Hematopoietic multipotent progenitor cell treated with erythropoietin and hydrocortisone succinate and interleukin-3 and kit ligand, for 4 days (in vitro differentiated cells): Measurements from ENCODE around the gene RGS14.
A peak's percentile ranks its signal among the peaks of the same experiment; 100 is the strongest.

Experiments used
- DNase-seq: peaks from one replicate; pipeline ENCODE4 v3.0.0-alpha.2; 2015

RGS14 gene

GRCh38 chr5:177385720-177386119 is 28.0 kb downstream of the RGS14 start:
- DNase-seq: no peak

GRCh38 chr5:177386542-177386941 is 28.8 kb downstream of the RGS14 start:
- DNase-seq: no peak

- no peak for DNase-seq
Measured at GRCh38 chr5:177387405-177387804, 29.7 kb downstream of the RGS14 start.

- no peak for DNase-seq
Measured at GRCh38 chr5:177388521-177389052, 30.9 kb downstream of the RGS14 start.

GRCh38 chr5:177389241-177390169 is 31.8 kb downstream of the RGS14 start:
- DNase-seq: no peak

- peak; percentile 92 for DNase-seq
Measured at GRCh38 chr5:177390363-177391300, 32.9 kb downstream of the RGS14 start.

GRCh38 chr5:177392765-177393164 is 35.0 kb downstream of the RGS14 start:
- peak; percentile 50 for DNase-seq

GRCh38 chr5:177393206-177393765 is 35.6 kb downstream of the RGS14 start:
- peak; percentile 47 for DNase-seq

GRCh38 chr5:177393990-177394389 is 36.3 kb downstream of the RGS14 start:
- DNase-seq: no peak

GRCh38 chr5:177396078-177396477 is 38.4 kb downstream of the RGS14 start:
- DNase-seq: no peak

GRCh38 chr5:177396807-177397206 is 39.1 kb downstream of the RGS14 start:
- DNase-seq: no peak

GRCh38 chr5:177397875-177398390 is 40.2 kb downstream of the RGS14 start:
- no peak for DNase-seq

GRCh38 chr5:177399997-177400868 is 42.5 kb downstream of the RGS14 start, which contains the start of gene PFN3:
PFN3 (minus strand) TSS chr5:177400661; CDS start chr5:177400576, 85 bp downstream.
- no peak for DNase-seq

GRCh38 chr5:177402271-177403043 is 44.7 kb downstream of the RGS14 start:
- DNase-seq: peak; percentile 72

- peak; percentile 47 for DNase-seq
Measured at GRCh38 chr5:177403102-177403791, 45.5 kb downstream of the RGS14 start.

GRCh38 chr5:177403792-177404640 is 46.3 kb downstream of the RGS14 start:
- DNase-seq: peak; percentile 95

GRCh38 chr5:177404641-177405179 is 47.0 kb downstream of the RGS14 start:
- no peak for DNase-seq

GRCh38 chr5:177405312-177405711 is 47.6 kb downstream of the RGS14 start:
- no peak for DNase-seq

GRCh38 chr5:177405805-177406204 is 48.1 kb downstream of the RGS14 start:
- peak; percentile 89 for DNase-seq
